ENCODE measurements around the gene HUNK. TPM values are rescaled to one million over a fixed set of nuclear protein-coding genes. Genes with fewer than 3 reads are reported as not detected.

HUNK gene
- total RNA-seq, 4 donors from 2014 or later: 4.8 to 5.9 (median 5.6) TPM

DNA sequence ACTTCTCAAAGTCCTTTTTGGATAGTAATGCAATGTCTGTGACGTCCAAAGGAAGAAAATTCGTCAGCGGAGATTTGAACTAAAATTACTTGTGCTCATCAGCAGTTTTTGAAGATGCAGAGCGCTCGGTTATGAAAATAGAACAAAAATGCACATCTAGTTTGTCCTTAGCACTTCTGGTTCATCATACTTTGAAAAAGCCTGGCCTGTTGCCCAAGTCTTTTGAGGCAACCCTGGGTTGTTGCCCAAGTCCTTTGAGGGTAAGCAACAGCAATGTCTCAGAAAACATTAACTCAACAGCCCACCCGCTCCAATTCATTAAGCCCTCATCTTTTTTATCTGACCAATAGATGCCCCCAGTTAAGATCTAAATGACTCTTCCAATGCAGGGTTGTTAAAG, 91.9 kb downstream of the HUNK start:
- H3K27me3 ChIP-seq: no peaks in the 10 kb centered on the region
- no peak overlapping the region for H3K4me3 ChIP-seq
- H3K9me3 ChIP-seq: no peaks in the 10 kb centered on the region
- no peak for DNase-seq (ENCODE audit: low spot score in 2 of 2)
- 88% methylated on average over 6 of the region's 6 CpGs for WGBS
- no peaks in the 10 kb centered on the region for H3K4me1 ChIP-seq
- no peaks in the 10 kb centered on the region for H3K36me3 ChIP-seq
- TF ChIP-seq POLR2A (IDR thresholded peaks at IDR 0.05) (no peak), EP300 (IDR thresholded peaks at IDR 0.05) (no peak), POLR2AphosphoS5 (IDR thresholded peaks at IDR 0.05) (no peak)
- TF ChIP-seq, protein P1, sequence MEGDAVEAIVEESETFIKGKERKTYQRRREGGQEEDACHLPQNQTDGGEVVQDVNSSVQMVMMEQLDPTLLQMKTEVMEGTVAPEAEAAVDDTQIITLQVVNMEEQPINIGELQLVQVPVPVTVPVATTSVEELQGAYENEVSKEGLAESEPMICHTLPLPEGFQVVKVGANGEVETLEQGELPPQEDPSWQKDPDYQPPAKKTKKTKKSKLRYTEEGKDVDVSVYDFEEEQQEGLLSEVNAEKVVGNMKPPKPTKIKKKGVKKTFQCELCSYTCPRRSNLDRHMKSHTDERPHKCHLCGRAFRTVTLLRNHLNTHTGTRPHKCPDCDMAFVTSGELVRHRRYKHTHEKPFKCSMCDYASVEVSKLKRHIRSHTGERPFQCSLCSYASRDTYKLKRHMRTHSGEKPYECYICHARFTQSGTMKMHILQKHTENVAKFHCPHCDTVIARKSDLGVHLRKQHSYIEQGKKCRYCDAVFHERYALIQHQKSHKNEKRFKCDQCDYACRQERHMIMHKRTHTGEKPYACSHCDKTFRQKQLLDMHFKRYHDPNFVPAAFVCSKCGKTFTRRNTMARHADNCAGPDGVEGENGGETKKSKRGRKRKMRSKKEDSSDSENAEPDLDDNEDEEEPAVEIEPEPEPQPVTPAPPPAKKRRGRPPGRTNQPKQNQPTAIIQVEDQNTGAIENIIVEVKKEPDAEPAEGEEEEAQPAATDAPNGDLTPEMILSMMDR (IDR thresholded peaks at IDR 0.05): no peak
- H3K27ac ChIP-seq: no peak overlapping the region

DNA sequence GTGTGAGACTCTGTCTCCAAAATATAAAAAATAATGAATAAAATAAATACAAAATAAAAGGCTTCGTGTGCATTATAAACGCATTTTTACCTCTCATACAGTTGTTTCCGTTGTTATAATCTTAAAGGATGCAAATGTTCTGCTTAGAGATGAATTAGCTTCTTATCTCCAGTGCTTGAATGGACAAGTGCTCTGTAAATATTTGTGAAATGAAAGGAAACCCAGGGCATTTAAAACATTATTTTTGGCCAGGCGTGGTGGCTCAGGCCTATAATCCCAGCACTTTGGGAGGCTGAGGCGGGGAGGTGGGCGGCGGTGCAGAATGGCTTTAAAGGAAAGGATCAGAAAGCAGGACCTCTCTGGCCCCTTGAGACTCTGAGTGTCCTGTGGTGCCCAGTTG, 94.5 kb downstream of the HUNK start:
- TF ChIP-seq POLR2A (IDR thresholded peaks at IDR 0.05): no peak
- TF ChIP-seq POLR2AphosphoS5 (IDR thresholded peaks at IDR 0.05): no peak
- TF ChIP-seq, protein P1 (IDR thresholded peaks at IDR 0.05): no peak
- no peak for TF ChIP-seq EP300 (IDR thresholded peaks at IDR 0.05)
- Histone ChIP-seq H3K36me3 (no peaks in the 10 kb centered on the region), H3K4me1 (no peaks in the 10 kb centered on the region), H3K9me3 (no peaks in the 10 kb centered on the region), H3K4me3 (no peak overlapping the region), H3K27ac (no peak overlapping the region), H3K27me3 (no peaks in the 10 kb centered on the region)
- no peak for DNase-seq (ENCODE audit: low spot score in 2 of 2)
- WGBS: 83% methylated on average over 7 of the region's 7 CpGs

DNA sequence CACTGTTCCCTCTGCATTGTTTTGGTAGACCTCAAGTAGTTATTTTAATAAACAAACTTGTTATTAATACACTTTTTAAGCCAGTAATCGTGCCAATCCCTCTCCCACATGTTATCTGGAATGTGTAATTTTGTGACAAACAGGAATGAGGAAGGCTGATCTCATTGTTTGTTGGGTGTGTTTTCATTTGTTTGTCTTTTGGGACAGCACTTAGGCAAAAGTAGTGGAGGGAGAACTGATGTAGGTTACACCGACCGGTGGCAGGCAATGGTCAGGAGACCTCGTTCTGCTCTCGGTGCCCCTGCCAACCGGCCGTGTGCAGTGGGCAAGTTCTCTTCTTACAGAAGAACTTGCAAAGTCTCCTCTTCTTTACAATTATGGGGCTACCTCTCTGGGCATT, 99.8 kb downstream of the HUNK start:
- H3K27me3 ChIP-seq: no peaks in the 10 kb centered on the region
- WGBS: 94% methylated on average over 7 of the region's 7 CpGs
- H3K27ac ChIP-seq: no peak overlapping the region

DNA sequence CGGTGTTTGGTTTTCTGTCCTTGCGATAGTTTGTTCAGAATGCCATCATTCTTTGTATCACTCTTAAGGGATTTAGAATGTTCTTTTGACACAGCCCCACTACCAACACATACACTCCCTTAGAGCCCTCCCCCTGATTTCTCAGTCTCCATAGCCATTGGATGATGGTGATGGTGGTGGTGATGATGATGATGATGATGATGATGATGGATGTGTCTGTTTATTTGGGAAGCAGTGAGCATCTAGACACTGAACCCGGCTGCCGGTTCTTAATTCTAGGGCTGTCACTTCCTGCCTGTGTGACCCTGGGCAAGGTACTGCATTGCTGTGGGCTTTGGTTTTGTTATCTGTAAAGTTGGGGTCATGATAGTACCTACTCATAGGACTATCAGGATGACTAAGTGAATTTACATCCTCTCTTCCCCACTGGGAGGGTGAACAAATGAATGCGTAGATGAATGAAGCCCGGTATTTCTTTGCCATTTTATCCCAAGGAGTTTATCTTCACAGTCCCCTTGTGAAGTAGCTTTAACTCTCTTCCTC, 100.7 kb downstream of the HUNK start:
- no peaks in the 10 kb centered on the region for H3K4me1 ChIP-seq
- no peak for TF ChIP-seq POLR2AphosphoS5 (IDR thresholded peaks at IDR 0.05)
- TF ChIP-seq EP300 (IDR thresholded peaks at IDR 0.05): no peak
- no peak for TF ChIP-seq POLR2A (IDR thresholded peaks at IDR 0.05)
- TF ChIP-seq, protein P1 (IDR thresholded peaks at IDR 0.05): no peak
- H3K9me3 ChIP-seq: no peaks in the 10 kb centered on the region
- WGBS: 98% methylated on average over 5 of the region's 6 CpGs
- H3K4me3 ChIP-seq: no peak overlapping the region
- peaks cover 2% of the 10 kb centered on the region for H3K36me3 ChIP-seq
- H3K27ac ChIP-seq: no peak overlapping the region
- no peaks in the 10 kb centered on the region for H3K27me3 ChIP-seq
- DNase-seq (ENCODE audit: low spot score in 2 of 2): no peak

More for the DNA sequence above, 99.8 kb downstream of the HUNK start:
- no peak overlapping the region for H3K4me3 ChIP-seq
- no peaks in the 10 kb centered on the region for H3K4me1 ChIP-seq
- H3K9me3 ChIP-seq: no peaks in the 10 kb centered on the region
- DNase-seq (ENCODE audit: low spot score in 2 of 2): no peak
- TF ChIP-seq EP300 (IDR thresholded peaks at IDR 0.05): no peak
- no peak for TF ChIP-seq POLR2AphosphoS5 (IDR thresholded peaks at IDR 0.05)
- no peak for TF ChIP-seq POLR2A (IDR thresholded peaks at IDR 0.05)
- TF ChIP-seq, protein P1 (IDR thresholded peaks at IDR 0.05): no peak
- H3K36me3 ChIP-seq: no peaks in the 10 kb centered on the region

DNA sequence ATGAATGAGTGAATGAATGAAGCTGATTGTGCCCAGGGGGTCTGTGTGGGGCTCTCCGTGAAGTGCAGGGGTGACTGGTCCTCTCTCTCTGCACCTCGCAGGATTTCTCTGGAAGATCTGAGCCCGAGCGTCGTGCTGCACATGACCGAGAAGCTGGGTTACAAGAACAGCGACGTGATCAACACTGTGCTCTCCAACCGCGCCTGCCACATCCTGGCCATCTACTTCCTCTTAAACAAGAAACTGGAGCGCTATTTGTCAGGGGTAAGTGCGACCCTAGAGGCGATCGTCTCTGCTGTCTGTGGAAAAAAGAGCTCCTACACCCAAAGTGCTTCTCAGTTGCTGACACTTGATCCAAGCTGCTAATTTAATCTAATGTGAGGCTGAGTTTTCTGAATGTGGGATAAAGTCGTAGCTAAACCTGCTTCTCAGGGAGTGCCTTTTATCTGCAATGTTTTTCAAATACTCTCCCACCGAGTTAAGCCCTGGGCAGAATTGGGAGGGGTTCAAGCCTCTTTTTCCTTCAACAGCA, 101.7 kb downstream of the HUNK start:
- Histone ChIP-seq H3K27me3 (no peaks in the 10 kb centered on the region), H3K4me3 (no peak overlapping the region), H3K4me1 (no peaks in the 10 kb centered on the region), H3K27ac (no peak overlapping the region), H3K9me3 (no peaks in the 10 kb centered on the region), H3K36me3 (peaks cover 2% of the 10 kb centered on the region)
- WGBS: 79% methylated on average over 16 of the region's 16 CpGs
- TF ChIP-seq, protein P1 (IDR thresholded peaks at IDR 0.05): no peak
- TF ChIP-seq EP300 (IDR thresholded peaks at IDR 0.05) (no peak), POLR2AphosphoS5 (IDR thresholded peaks at IDR 0.05) (no peak), POLR2A (IDR thresholded peaks at IDR 0.05) (no peak)
- no peak for DNase-seq (ENCODE audit: low spot score in 2 of 2)

Data from suprapubic skin (tissue), 4 donors.